HepG2 (cell line): Measurements from ENCODE around the gene SBNO2. TPM values are rescaled to one million over a fixed set of nuclear protein-coding genes. Genes with fewer than 3 reads are reported as not detected.

Experiments
- DZIP1 ChIP-seq: sonication (generic); formaldehyde crosslinking; IDR thresholded peaks from 2 replicates; pipeline ENCODE4 v1.5.0; 2020; ENCODE audit warnings: mild to moderate bottlenecking, missing genetic modification reagents
- FOSL1 ChIP-seq: sonication (generic); formaldehyde crosslinking; IDR thresholded peaks from 2 replicates; pipeline ENCODE4 v1.9.0; 2021; ENCODE audit warnings: missing genetic modification reagents, borderline replicate concordance
- GATAD2A ChIP-seq: IDR thresholded peaks from 2 replicates; pipeline ENCODE4 v1.6.1; 2016
- GPBP1L1 ChIP-seq: sonication (generic); formaldehyde crosslinking; IDR thresholded peaks from 2 replicates; pipeline ENCODE4 v1.5.0; 2020; ENCODE audit warnings: mild to moderate bottlenecking, missing genetic modification reagents
- HNRNPUL1 ChIP-seq: fragments of 200-400 bp; formaldehyde crosslinking; IDR thresholded peaks from 2 replicates; pipeline ENCODE4 v1.6.1; 2017; ENCODE audit warnings: low read depth, mild to moderate bottlenecking, low read length, moderate library complexity
- ISL2 ChIP-seq: sonication (generic); formaldehyde crosslinking; IDR thresholded peaks from 2 replicates; pipeline ENCODE4 v1.5.0; 2020; ENCODE audit warnings: missing genetic modification reagents
- JUN ChIP-seq: sonication (generic); formaldehyde crosslinking; IDR thresholded peaks from 2 replicates; pipeline ENCODE4 v1.4.0; 2020; ENCODE audit warnings: mild to moderate bottlenecking, missing genetic modification reagents
- JUND ChIP-seq: sonication (generic); formaldehyde crosslinking; IDR thresholded peaks from 2 replicates; pipeline ENCODE4 v1.8.0; 2022; ENCODE audit warnings: mild to moderate bottlenecking, missing genetic modification reagents
- KDM6A ChIP-seq: IDR thresholded peaks from 2 replicates; pipeline ENCODE4 v1.6.1; 2016; ENCODE audit warnings: low read depth
- SMAD3 ChIP-seq: sonication (generic); formaldehyde crosslinking; IDR thresholded peaks from 2 replicates; pipeline ENCODE4 v1.4.0; 2020; ENCODE audit warnings: missing genetic modification reagents
- SMYD3 ChIP-seq: sonication (generic); formaldehyde crosslinking; IDR thresholded peaks from 2 replicates; pipeline ENCODE4 v1.8.1; 2023; ENCODE audit warnings: mild to moderate bottlenecking, missing genetic modification reagents
- ZBTB33 ChIP-seq: sonication (generic); formaldehyde crosslinking; IDR thresholded peaks from 2 replicates; pipeline ENCODE4 v1.4.0; 2020; ENCODE audit warnings: missing genetic modification reagents
- ZHX1 ChIP-seq: sonication (generic); formaldehyde crosslinking; IDR thresholded peaks from 2 replicates; pipeline ENCODE4 v1.8.1; 2022; ENCODE audit warnings: low read depth, mild to moderate bottlenecking, missing genetic modification reagents
- ZNF20 ChIP-seq: sonication (generic); formaldehyde crosslinking; IDR thresholded peaks from 2 replicates; pipeline ENCODE4 v1.4.0; 2020; ENCODE audit warnings: mild to moderate bottlenecking, moderate library complexity, missing genetic modification reagents
- ZNF451 ChIP-seq: sonication (generic); formaldehyde crosslinking; IDR thresholded peaks from 2 replicates; pipeline ENCODE4 v1.5.0; 2020; ENCODE audit warnings: mild to moderate bottlenecking, missing genetic modification reagents
- ZNF724P ChIP-seq: sonication (generic); formaldehyde crosslinking; IDR thresholded peaks from 2 replicates; pipeline ENCODE4 v1.8.0; 2022; ENCODE audit warnings: missing genetic modification reagents, borderline replicate concordance
- ZNF816 ChIP-seq: sonication (generic); formaldehyde crosslinking; IDR thresholded peaks from 2 replicates; pipeline ENCODE4 v1.8.0; 2022; ENCODE audit warnings: missing genetic modification reagents, mild to moderate bottlenecking, borderline replicate concordance
- polyA plus RNA-seq, 8 experiments: library from polyadenylated mRNA; depleted of rRNA in 3 of 8; stranded (reverse) in 7 of 8; unstranded in 1 of 8; fragments of >200 nt; fragmentation: Illumina TruSeq in 4 of 8; extraction: Trizol in 4 of 8; gene quantifications; 2 replicates each; pipeline versions ENCODE4 v1.2.1 to v1.2.3, GENCODE V29; 2011 to 2016; ENCODE audit warnings: low read depth in 4 of 8, missing spikeins in 1 of 8, mixed read lengths in 1 of 8; ENCODE audit not compliant: insufficient read depth in 1 of 8
- total RNA-seq, 5 experiments: library from RNA; depleted of rRNA; stranded (reverse); fragments of >200 nt; fragmentation: Illumina TruSeq; extraction: Trizol; gene quantifications; 2 replicates each; pipeline ENCODE4 v1.2.3, GENCODE V29; 2016; ENCODE audit warnings: low read depth in 1 of 5

SBNO2 gene
- total and polyA plus RNA-seq, 2 of the 13 experiments (the other 11 are each of a cell fraction or from before 2014, with no cell fraction given) = 8.6 to 10.4 TPM

GRCh38 chr19:1159864-1160595, 14.0 kb downstream of the SBNO2 start (continued):
- no peak for TF ChIP-seq HNRNPUL1
- TF ChIP-seq DZIP1 = no peak
- TF ChIP-seq SMYD3 (CRISPR knock-in tag) = no peak
- no peak for TF ChIP-seq ISL2 (CRISPR knock-in tag)
- no peak for TF ChIP-seq KDM6A (CRISPR knock-in tag)
- no peak for TF ChIP-seq FOSL1 (CRISPR knock-in tag)
- TF ChIP-seq ZNF20 (CRISPR knock-in tag) = no peak
- no peak for TF ChIP-seq GATAD2A (CRISPR knock-in tag)
- TF ChIP-seq GPBP1L1 = no peak
- no peak for TF ChIP-seq ZHX1
- no peak for TF ChIP-seq JUND (CRISPR knock-in tag)
- no peak for TF ChIP-seq SMAD3 (CRISPR knock-in tag)
- TF ChIP-seq JUN (CRISPR knock-in tag) = no peak
- peak; percentile 41; the same call in 1 of the 2 replicates for TF ChIP-seq ZBTB33
- TF ChIP-seq ZNF724P (CRISPR knock-in tag) = no peak
- TF ChIP-seq ZNF816 (CRISPR knock-in tag) = no peak
- TF ChIP-seq ZNF451 (CRISPR knock-in tag) = no peak
